Mesendoderm (in vitro differentiated cells): ENCODE data around the gene SUV39H1.
"Not testable (repeated sequence)": the region's sequence is repeated elsewhere in the genome, so short reads cannot be mapped to it uniquely, and the experiment has no call there.

ENCODE experiments used
- DNase-seq: peaks from one replicate; pipeline ENCODE4 v3.0.0; 2013
- H2AK5ac ChIP-seq: 2 replicates; pipeline ENCODE4 v1.6.1; 2013; ENCODE audit warnings: low read length, inconsistent platforms
- H2BK120ac ChIP-seq: 2 replicates; pipeline ENCODE4 v1.6.1; 2013; ENCODE audit warnings: low read depth, mild to moderate bottlenecking, low read length, moderate library complexity, mixed read lengths
- H2BK15ac ChIP-seq: replicated peaks from 2 replicates; pipeline ENCODE4 v1.6.1; 2013; ENCODE audit warnings: low read depth, mild to moderate bottlenecking, moderate library complexity
- H2BK5ac ChIP-seq: 2 replicates; pipeline ENCODE4 v1.6.1; 2013; ENCODE audit warnings: low read length, inconsistent platforms
- H3K18ac ChIP-seq: 2 replicates; pipeline ENCODE4 v1.6.1; 2013; ENCODE audit warnings: mild to moderate bottlenecking, low read length, mixed read lengths
- H3K23ac ChIP-seq: one replicate; pipeline ENCODE4 v1.6.1; 2013; ENCODE audit warnings: low read length
- H3K27ac ChIP-seq: 2 replicates; pipeline ENCODE4 v1.5.1; 2013; ENCODE audit warnings: low read depth, mild to moderate bottlenecking, inconsistent platforms, low read length, moderate library complexity
- H3K27me3 ChIP-seq: 2 replicates; pipeline ENCODE4 v1.6.1; 2013; ENCODE audit warnings: low read length, control low read depth, mild to moderate bottlenecking, inconsistent platforms; ENCODE audit not compliant: insufficient read depth, poor library complexity
- H3K36me3 ChIP-seq: 2 replicates; pipeline ENCODE4 v1.6.1; 2013; ENCODE audit warnings: low read length, inconsistent platforms; ENCODE audit not compliant: control insufficient read depth, insufficient read depth
- H3K4ac ChIP-seq: one replicate; pipeline ENCODE4 v1.6.1; 2013; ENCODE audit warnings: low read depth, mild to moderate bottlenecking, low read length, moderate library complexity
- H3K4me1 ChIP-seq: 2 replicates; pipeline ENCODE4 v1.6.1; 2013; ENCODE audit warnings: low read depth, low read length, inconsistent platforms; ENCODE audit not compliant: control insufficient read depth
- H3K4me2 ChIP-seq: 2 replicates; pipeline ENCODE4 v1.6.1; 2013; ENCODE audit warnings: low read length
- H3K4me3 ChIP-seq: 2 replicates; pipeline ENCODE4 v1.5.1; 2013; ENCODE audit warnings: mild to moderate bottlenecking, low read length
- H3K56ac ChIP-seq: one replicate; pipeline ENCODE4 v1.6.1; 2013; ENCODE audit warnings: low read length
- H3K79me1 ChIP-seq: 2 replicates; pipeline ENCODE4 v1.6.1; 2013; ENCODE audit warnings: low read length, inconsistent platforms
- H3K79me2 ChIP-seq: 2 replicates; pipeline ENCODE4 v1.6.1; 2013; ENCODE audit warnings: mild to moderate bottlenecking, low read length; ENCODE audit not compliant: control insufficient read depth, insufficient read depth
- H3K9ac ChIP-seq: 2 replicates; pipeline ENCODE4 v1.6.1; 2013; ENCODE audit warnings: low read length, inconsistent platforms
- H4K5ac ChIP-seq: one replicate; pipeline ENCODE4 v1.6.1; 2013; ENCODE audit warnings: low read length
- H4K8ac ChIP-seq: one replicate; pipeline ENCODE4 v1.6.1; 2013; ENCODE audit warnings: low read depth, mild to moderate bottlenecking, control low read depth, low read length, moderate library complexity
- WGBS: extraction: QIAGEN DNeasy Blood & Tissue Kit; methylation state at CpG from one replicate; pipeline ENCODE4 v1.1.7; 2013; ENCODE audit warnings: low lambda C conversion rate, missing lambda C conversion rate; ENCODE audit not compliant: insufficient coverage; ENCODE audit errors: extremely low coverage; 5-methylcytosine and 5-hydroxymethylcytosine counted together

The SUV39H1 gene

DNA sequence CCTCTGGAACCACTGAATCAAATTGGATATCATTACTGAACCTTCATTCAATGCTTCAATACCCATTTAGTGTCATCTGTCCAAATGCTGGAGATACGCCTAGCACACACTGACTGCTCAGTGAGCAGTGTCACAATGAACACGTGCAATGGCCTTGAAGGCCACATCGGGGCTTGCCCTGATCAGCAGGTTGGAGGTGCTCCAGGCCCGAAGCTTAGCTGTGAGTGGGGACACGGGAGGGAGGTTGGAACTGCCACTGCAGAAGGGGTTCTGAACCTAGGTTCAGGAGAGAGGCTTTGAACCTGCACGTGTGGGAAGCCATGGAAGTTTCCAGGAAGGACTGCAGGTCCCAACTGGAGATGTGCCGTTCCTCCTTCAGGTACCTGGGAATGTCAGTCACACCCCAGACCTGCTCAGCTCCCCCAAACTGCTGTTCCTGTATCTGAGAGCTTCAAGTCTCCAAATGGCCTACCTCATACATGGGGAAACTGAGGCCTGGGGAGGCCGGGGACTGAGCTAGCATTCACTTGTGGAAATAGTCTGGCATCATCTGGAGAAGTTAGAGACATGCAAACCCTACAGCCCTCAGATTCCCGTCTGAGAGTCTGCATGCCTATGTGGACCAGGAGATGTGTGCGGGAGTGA lies 14.9 kb upstream of the SUV39H1 start:
- Histone ChIP-seq H3K79me2 (no peaks in the 10 kb centered on the region), H3K23ac (no peak overlapping the region), H4K8ac (no peak overlapping the region), H2BK15ac (no peak overlapping the region), H3K4me2 (no peak overlapping the region), H3K4me3 (no peak overlapping the region), H2AK5ac (no peak overlapping the region), H3K4ac (no peak overlapping the region), H3K4me1 (no peaks in the 10 kb centered on the region), H2BK120ac (no peak overlapping the region), H3K18ac (no peak overlapping the region), H3K36me3 (no peaks in the 10 kb centered on the region), H3K27me3 (no peaks in the 10 kb centered on the region), H4K5ac (no peak overlapping the region), H3K9ac (no peak overlapping the region), H3K56ac (no peak overlapping the region), H2BK5ac (no peak overlapping the region), H3K27ac (no peak overlapping the region), H3K79me1 (no peaks in the 10 kb centered on the region)
- WGBS = no CpG with 5 or more reads among the region's 10 CpGs
- no peak for DNase-seq

- H4K5ac ChIP-seq, H3K23ac ChIP-seq, H2AK5ac ChIP-seq, H2BK5ac ChIP-seq, H3K9ac ChIP-seq, DNase-seq, H3K56ac ChIP-seq, H3K4me1 ChIP-seq, H3K4ac ChIP-seq, H3K4me2 ChIP-seq, H3K27me3 ChIP-seq, H3K27ac ChIP-seq, H2BK15ac ChIP-seq, H4K8ac ChIP-seq, H3K36me3 ChIP-seq, H2BK120ac ChIP-seq, H3K18ac ChIP-seq, H3K79me1 ChIP-seq, H3K79me2 ChIP-seq, H3K4me3 ChIP-seq: not testable (repeated sequence)
- no CpG with 5 or more reads among the region's 12 CpGs for WGBS
These were observed 13.7 kb upstream of the SUV39H1 start for GRCh38 chrX:48682795-48683194.

DNA sequence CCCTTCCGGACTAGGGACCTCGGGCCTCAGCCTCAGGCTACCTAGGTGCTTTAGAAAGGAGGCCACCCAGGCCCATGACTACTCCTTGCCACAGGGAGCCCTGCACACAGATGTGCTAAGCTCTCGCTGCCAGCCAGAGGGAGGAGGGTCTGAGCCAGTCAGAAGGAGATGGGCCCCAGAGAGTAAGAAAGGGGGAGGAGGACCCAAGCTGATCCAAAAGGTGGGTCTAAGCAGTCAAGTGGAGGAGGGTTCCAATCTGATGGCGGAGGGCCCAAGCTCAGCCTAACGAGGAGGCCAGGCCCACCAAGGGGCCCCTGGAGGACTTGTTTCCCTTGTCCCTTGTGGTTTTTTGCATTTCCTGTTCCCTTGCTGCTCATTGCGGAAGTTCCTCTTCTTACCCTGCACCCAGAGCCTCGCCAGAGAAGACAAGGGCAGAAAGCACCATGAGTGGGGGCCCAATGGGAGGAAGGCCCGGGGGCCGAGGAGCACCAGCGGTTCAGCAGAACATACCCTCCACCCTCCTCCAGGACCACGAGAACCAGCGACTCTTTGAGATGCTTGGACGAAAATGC lies 13.0 kb upstream of the SUV39H1 start, which contains the start of gene WAS:
Gene WAS, plus strand, starts transcription at position 389 of the 572 bp plus-strand sequence. Its CDS starts 55 bp downstream, at position 444.
- no peak within 1 kb of the TSS for H3K23ac ChIP-seq
- no peak for DNase-seq
- no CpG with 5 or more reads among the region's 13 CpGs for WGBS

GRCh38 chrX:48684134-48684533 lies 12.4 kb upstream of the SUV39H1 start:
- Histone ChIP-seq H4K5ac (no peak overlapping the region), H2BK120ac (no peak overlapping the region), H3K36me3 (no peaks in the 10 kb centered on the region), H3K4ac (no peak overlapping the region), H2BK15ac (no peak overlapping the region), H3K56ac (no peak overlapping the region), H3K9ac (no peak overlapping the region), H3K79me1 (no peaks in the 10 kb centered on the region), H3K79me2 (no peaks in the 10 kb centered on the region), H3K4me3 (no peak overlapping the region), H3K4me2 (no peak overlapping the region), H2BK5ac (no peak overlapping the region), H3K23ac (no peak overlapping the region), H3K27me3 (no peaks in the 10 kb centered on the region), H3K27ac (no peak overlapping the region), H3K4me1 (no peaks in the 10 kb centered on the region), H4K8ac (no peak overlapping the region), H2AK5ac (no peak overlapping the region), H3K18ac (no peak overlapping the region)
- no peak for DNase-seq
- no CpG with 5 or more reads among the region's 7 CpGs for WGBS

More for the DNA sequence above, 13.0 kb upstream of the SUV39H1 start, which contains the start of gene WAS:
- H2AK5ac ChIP-seq = no peak within 1 kb of the TSS
- H2BK15ac ChIP-seq = no peak within 1 kb of the TSS
- H3K9ac ChIP-seq = no peak within 1 kb of the TSS
- H3K79me2 ChIP-seq = no peaks in the 10 kb centered on the region
- H3K27me3 ChIP-seq = no peaks in the 10 kb centered on the region
- H3K27ac ChIP-seq = no peak within 1 kb of the TSS
- H3K4me2 ChIP-seq = no peak within 1 kb of the TSS
- H2BK120ac ChIP-seq = no peak within 1 kb of the TSS
- no peak within 1 kb of the TSS for H3K4me3 ChIP-seq
- no peaks in the 10 kb centered on the region for H3K4me1 ChIP-seq
- no peaks in the 10 kb centered on the region for H3K79me1 ChIP-seq
- H3K18ac ChIP-seq = no peak within 1 kb of the TSS
- no peaks in the 10 kb centered on the region for H3K36me3 ChIP-seq
- no peak within 1 kb of the TSS for H3K4ac ChIP-seq
- no peak within 1 kb of the TSS for H4K5ac ChIP-seq
- no peak within 1 kb of the TSS for H3K56ac ChIP-seq
- H4K8ac ChIP-seq = no peak within 1 kb of the TSS
- H2BK5ac ChIP-seq = no peak within 1 kb of the TSS

DNA sequence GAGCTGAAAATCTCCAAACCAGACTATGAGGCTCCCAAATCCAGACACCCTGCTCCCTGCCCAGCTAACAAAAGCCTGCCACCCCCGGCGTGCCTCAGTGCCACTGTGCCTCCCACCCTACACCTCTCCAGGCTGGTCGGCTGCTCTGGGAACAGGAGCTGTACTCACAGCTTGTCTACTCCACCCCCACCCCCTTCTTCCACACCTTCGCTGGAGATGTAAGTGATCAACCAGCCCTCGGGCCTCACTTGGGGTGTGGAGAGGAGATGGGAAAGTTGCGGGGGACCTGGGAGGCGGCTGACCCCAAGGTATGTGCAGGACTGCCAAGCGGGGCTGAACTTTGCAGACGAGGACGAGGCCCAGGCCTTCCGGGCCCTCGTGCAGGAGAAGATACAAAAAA lies 11.1 kb upstream of the SUV39H1 start:
- Histone ChIP-seq H3K4me2 (no peak overlapping the region), H3K36me3 (no peaks in the 10 kb centered on the region), H3K79me2 (no peaks in the 10 kb centered on the region), H3K4me3 (no peak overlapping the region), H2AK5ac (no peak overlapping the region), H2BK15ac (no peak overlapping the region), H3K4me1 (no peaks in the 10 kb centered on the region), H4K5ac (no peak overlapping the region), H3K23ac (no peak overlapping the region), H3K27me3 (no peaks in the 10 kb centered on the region), H3K27ac (no peak overlapping the region), H3K79me1 (no peaks in the 10 kb centered on the region), H2BK120ac (no peak overlapping the region), H3K9ac (no peak overlapping the region), H3K18ac (no peak overlapping the region), H2BK5ac (no peak overlapping the region), H3K56ac (no peak overlapping the region), H4K8ac (no peak overlapping the region), H3K4ac (no peak overlapping the region)
- no peak for DNase-seq
- no CpG with 5 or more reads among the region's 12 CpGs for WGBS
